PC-3 (cell line): ENCODE results near the gene SOWAHC.
A peak's percentile ranks its signal among the peaks of the same experiment; 100 is the strongest.

Experiments
- CTCF ChIP-seq: fragments of 300-600 bp; sonication (generic); conservative IDR thresholded peaks from 2 replicates; pipeline ENCODE4 v1.5.1; 2017; ENCODE audit warnings: antibody characterized with exemption, low read depth, mild to moderate bottlenecking, low read length
- EZH2 ChIP-seq: fragments of 300-600 bp; sonication (generic); IDR thresholded peaks from one replicate; pipeline ENCODE4 v1.6.1; 2017; ENCODE audit warnings: antibody characterized with exemption, mild to moderate bottlenecking, low read length; ENCODE audit not compliant: unreplicated experiment
- EZH2phosphoT487 ChIP-seq: fragments of 300-600 bp; sonication (generic); IDR thresholded peaks from 2 replicates; pipeline ENCODE4 v1.6.1; 2018; ENCODE audit warnings: mild to moderate bottlenecking, antibody characterized with exemption, low read length, borderline replicate concordance

- TF ChIP-seq EZH2 (no peak), CTCF (peak; percentile 35; the same call in 1 of the 2 replicates), EZH2phosphoT487 (no peak)
Measured at GRCh38 chr2:109611467-109612095, 2.6 kb upstream of the SOWAHC start.
